ENCODE data around the gene RPN2.

GRCh38 chr20:37189416-37190016, 10.4 kb downstream of the RPN2 start:
- TF ChIP-seq CTCF (conservative IDR thresholded peaks at IDR 0.05; ENCODE audit: low read depth, low read length) (no peak), EZH2phosphoT487 (IDR thresholded peaks at IDR 0.05; ENCODE audit: borderline replicate concordance, low read length) (no peak), EZH2 (IDR thresholded peaks at IDR 0.05; ENCODE audit: low read length, unreplicated experiment) (no peak)

Data from PC-3 (cell line).